ENCODE measurements around the gene SLC25A46. TPM values are rescaled to one million over a fixed set of nuclear protein-coding genes. Genes with fewer than 3 reads are reported as not detected.
"Not testable (repeated sequence)": the region's sequence is repeated elsewhere in the genome, so short reads cannot be mapped to it uniquely, and the experiment has no call there.

The SLC25A46 gene
- total RNA-seq, 1 donor from 2014 or later, result 39.0 TPM

DNA sequence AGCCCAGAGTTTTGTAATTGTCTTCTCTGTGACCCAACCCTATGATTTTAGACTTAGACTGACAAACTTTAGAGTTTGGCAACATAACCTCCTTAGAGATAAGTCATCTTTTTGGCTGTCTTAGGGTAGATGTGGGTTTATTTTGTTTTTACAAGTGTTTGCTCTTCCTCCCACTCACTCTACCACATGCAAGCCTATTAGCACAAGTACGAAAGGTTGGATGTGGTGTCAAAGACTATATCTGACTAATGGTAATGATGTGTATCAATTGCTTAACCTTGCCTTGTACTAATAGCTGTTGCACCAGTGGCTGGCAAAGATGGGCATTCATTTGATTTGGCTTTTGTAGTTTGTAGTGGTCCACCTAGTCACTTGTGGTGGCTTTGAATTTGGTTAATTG is 46.5 kb downstream of the SLC25A46 start:
- Histone ChIP-seq H3K4me3 (no peak overlapping the region), H3K4me1 (no peaks in the 10 kb centered on the region), H3K27ac (no peak overlapping the region), H3K9me3 (no peaks in the 10 kb centered on the region), H3K36me3 (no peaks in the 10 kb centered on the region), H3K27me3 (no peaks in the 10 kb centered on the region)
- ATAC-seq (no peak), DNase-seq (no peak)
- TF ChIP-seq, protein P1, sequence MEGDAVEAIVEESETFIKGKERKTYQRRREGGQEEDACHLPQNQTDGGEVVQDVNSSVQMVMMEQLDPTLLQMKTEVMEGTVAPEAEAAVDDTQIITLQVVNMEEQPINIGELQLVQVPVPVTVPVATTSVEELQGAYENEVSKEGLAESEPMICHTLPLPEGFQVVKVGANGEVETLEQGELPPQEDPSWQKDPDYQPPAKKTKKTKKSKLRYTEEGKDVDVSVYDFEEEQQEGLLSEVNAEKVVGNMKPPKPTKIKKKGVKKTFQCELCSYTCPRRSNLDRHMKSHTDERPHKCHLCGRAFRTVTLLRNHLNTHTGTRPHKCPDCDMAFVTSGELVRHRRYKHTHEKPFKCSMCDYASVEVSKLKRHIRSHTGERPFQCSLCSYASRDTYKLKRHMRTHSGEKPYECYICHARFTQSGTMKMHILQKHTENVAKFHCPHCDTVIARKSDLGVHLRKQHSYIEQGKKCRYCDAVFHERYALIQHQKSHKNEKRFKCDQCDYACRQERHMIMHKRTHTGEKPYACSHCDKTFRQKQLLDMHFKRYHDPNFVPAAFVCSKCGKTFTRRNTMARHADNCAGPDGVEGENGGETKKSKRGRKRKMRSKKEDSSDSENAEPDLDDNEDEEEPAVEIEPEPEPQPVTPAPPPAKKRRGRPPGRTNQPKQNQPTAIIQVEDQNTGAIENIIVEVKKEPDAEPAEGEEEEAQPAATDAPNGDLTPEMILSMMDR (IDR thresholded peaks at IDR 0.05), result no peak
- intact Hi-C loops (cut with DNase I), result no loop called here

DNA sequence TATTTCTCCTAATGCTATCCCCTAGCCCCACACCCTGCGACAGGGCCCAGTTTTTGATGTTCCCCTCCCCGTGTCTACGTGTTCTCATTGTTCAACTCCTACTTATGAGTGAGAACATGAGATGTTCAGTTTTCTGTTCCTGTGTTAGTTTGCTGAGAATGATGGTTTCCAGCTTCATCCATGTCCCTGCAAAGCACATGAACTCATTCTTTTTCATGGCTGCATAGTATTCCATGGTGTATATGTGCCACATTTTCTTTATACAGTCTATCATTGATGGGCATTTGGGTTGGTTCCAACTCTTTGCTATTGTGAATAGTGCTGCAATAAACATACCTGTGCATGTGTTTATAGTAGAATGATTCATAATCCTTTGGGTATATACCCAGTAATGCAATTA is 49.2 kb downstream of the SLC25A46 start:
- H3K36me3 ChIP-seq; intact Hi-C loops (cut with DNase I); ATAC-seq; DNase-seq; H3K27me3 ChIP-seq; H3K27ac ChIP-seq; H3K4me3 ChIP-seq; H3K9me3 ChIP-seq; H3K4me1 ChIP-seq: not testable (repeated sequence)

DNA sequence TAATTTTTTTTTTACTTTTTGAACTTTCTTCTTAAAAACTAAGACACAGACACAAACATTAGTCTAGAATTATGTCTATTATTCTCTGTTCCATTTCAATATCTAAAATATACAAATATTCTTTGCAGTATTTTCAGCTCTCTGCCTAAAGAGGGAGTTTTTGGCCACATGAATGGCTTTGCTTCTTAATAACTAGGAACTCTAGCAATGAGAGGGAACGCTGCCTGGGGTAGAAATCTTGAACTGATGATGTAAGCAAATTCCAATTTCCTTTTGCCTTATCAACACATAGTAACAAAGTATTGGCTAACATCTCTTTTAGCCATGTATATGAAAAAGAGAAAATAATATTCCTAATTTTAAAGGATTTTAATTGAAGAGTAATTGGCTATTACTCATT is 51.9 kb downstream of the SLC25A46 start:
- no peak for ATAC-seq
- intact Hi-C loops (cut with DNase I), result no loop called here
- H3K36me3 ChIP-seq, result no peaks in the 10 kb centered on the region

DNA sequence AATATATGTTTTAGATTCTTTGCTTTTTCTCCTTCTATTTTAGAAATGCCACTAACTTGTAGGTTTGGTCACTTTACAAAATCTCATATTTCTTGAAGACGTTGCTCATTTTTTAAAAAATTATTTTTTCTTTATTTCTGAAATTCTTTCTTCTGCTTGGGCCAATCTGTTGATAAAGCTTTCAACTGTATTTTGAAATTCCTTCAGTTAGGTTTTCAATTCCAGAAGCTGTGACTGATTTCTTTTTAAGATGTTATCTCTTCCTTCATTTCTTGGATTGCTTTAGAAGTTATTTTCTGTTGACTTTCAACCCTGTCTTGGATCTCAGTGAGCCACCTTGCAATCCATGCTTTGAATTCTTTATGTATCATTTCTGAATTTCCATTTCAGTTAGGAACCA is 64.2 kb downstream of the SLC25A46 start:
- no peak for ATAC-seq
- Histone ChIP-seq H3K4me3 (no peak overlapping the region), H3K27me3 (no peaks in the 10 kb centered on the region), H3K27ac (no peak overlapping the region), H3K36me3 (no peaks in the 10 kb centered on the region), H3K4me1 (peaks cover 4% of the 10 kb centered on the region), H3K9me3 (no peaks in the 10 kb centered on the region)
- DNase-seq, result no peak
- TF ChIP-seq, protein P1 (IDR thresholded peaks at IDR 0.05), result no peak
- intact Hi-C loops (cut with DNase I), result no loop called here

More for the DNA sequence above, 51.9 kb downstream of the SLC25A46 start:
- TF ChIP-seq, protein P1 (IDR thresholded peaks at IDR 0.05), result peak; percentile 37
- H3K4me3 ChIP-seq, result no peak overlapping the region
- no peak for DNase-seq
- no peaks in the 10 kb centered on the region for H3K4me1 ChIP-seq
- no peaks in the 10 kb centered on the region for H3K27me3 ChIP-seq
- no peaks in the 10 kb centered on the region for H3K9me3 ChIP-seq
- H3K27ac ChIP-seq, result no peak overlapping the region

DNA sequence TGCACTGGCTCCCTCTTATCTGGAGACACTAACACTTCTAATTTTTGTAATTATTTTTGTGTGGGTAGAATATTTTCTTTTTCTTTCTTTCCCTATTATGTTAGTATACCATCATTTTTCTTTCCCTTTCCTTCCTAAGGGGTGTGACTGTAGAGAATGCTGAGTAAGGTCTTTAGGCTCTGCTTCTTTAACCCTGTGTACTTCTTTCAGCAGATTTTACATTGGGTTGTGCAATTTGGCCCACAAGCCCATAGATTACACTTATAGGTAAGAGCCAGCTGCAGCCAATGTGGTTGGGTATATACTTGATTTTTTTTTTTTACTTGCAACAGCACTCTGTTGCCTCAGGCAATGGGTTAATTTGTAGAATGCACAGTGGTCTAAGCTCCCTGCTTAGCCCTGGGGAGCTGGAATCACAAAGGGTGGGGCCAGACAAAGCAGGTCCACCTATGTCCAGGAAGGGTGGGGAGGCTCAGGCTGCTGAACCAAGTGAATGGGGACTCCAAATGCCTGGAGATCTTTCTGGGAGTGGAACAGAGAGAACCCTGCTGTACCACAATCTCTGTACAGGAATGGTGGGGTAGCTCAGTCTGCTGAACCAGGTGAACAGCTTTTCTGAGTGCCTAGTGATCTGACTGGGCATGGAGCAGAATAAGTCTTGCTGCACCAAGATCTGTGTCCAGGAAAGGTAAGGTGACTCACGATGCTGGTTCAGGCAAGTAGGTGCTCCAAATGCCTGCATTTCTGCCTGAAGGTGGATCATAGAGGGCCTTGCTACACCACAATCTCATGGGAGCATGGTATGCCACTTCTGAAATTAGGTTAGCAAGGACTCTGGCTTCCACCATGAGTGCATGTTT is 64.9 kb downstream of the SLC25A46 start:
- DNase-seq (no peak), ATAC-seq (no peak)
- intact Hi-C loops (cut with DNase I), result no loop called here
- Histone ChIP-seq H3K9me3 (no peaks in the 10 kb centered on the region), H3K36me3 (no peaks in the 10 kb centered on the region), H3K27ac (no peak overlapping the region), H3K4me3 (no peak overlapping the region), H3K4me1 (peaks cover 4% of the 10 kb centered on the region), H3K27me3 (no peaks in the 10 kb centered on the region)
- TF ChIP-seq, protein P1 (IDR thresholded peaks at IDR 0.05), result no peak

DNA sequence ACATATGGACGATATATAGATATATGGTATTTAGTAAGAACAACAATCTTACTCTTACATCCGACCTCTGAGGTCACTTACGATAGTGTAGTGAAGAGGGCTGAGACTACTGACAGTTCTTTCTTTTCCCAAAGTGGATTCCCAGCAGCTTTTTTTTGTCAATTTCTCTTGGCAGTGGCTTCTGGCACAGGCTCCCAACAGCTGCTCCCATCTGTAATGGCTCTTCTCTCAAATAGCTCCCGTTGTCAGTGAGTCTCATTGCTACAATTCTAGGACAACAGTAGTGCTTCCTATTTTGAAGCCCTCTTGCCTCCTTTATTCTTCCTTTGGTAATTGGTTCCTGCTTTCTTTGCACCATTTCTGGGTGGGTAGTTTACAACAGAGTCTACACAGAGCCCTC is 68.4 kb downstream of the SLC25A46 start:
- DNase-seq (no peak), ATAC-seq (no peak)
- intact Hi-C loops (cut with DNase I), result no loop called here
- Histone ChIP-seq H3K4me1 (peaks cover 4% of the 10 kb centered on the region), H3K4me3 (no peak overlapping the region), H3K9me3 (no peaks in the 10 kb centered on the region), H3K36me3 (no peaks in the 10 kb centered on the region), H3K27ac (no peak overlapping the region), H3K27me3 (no peaks in the 10 kb centered on the region)
- TF ChIP-seq, protein P1 (IDR thresholded peaks at IDR 0.05), result no peak
